Glomerular visceral epithelial cell (primary cell): ENCODE results near the gene ANKRD65.
"Not testable (repeated sequence)": the region's sequence is repeated elsewhere in the genome, so short reads cannot be mapped to it uniquely, and the experiment has no call there.

Experiments used
- DNase-seq: peaks from one replicate; pipeline ENCODE4 v3.0.0-alpha.2; 2016; ENCODE audit errors: extremely low spot score

The ANKRD65 gene

GRCh38 chr1:1397839-1398523 is 23.1 kb downstream of the ANKRD65 start:
- DNase-seq = no peak

DNA sequence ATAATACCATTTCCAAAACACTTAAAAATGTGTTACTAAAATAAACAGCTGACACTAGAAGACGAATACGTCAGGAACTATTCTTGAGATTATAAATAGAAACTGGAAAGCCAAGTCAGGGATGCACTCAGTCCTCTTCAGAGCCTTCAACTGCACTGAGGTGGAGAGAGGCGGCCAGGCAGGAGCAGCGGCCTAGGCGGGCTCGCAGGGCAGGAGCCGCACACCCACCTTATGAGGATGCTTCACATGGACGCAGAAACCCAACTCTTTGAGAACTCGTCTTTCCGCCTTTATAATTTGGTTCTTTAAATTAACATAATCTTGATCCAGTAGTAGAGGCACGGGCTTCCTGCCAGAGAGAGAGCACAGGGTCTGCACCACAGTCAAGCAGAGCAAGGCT is 25.9 kb downstream of the ANKRD65 start:
- no peak for DNase-seq

DNA sequence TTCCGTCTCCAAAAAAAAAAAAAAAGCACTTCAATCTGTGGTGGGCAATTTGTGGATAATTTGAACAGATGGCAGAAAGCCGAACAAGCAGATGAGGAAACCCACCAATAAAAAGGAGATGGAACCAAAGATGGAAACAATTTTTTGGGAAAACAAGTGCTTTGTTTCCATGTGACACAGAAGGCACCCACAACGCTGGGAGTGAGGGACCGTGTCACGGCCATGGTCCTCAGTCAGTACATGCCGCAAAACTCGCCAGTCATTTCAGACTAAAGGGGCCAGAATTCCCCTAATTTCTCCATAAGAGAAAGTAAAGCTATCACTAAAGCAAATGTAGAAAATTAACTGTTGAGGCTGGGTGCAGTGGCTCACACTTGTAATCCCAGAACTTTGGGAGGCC is 27.0 kb downstream of the ANKRD65 start:
- DNase-seq = no peak

DNA sequence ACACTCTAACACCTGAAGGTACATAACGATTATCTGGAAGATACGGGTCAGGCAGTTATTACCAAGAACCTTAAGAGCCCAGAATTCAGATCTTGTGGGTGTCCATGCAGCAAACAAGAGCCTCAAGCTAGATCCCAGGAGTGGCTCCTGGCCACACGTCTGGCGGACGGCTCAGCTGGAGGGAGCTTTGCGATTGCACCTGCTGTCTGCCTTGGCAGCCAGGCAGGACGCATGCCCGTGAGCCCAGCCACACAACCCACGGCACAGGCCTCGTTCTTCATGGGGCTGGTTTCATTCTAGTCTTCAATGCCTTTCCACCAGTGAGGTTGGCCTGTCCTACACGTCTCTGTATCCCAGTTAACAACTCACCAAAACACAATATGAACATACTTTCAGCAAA is 27.6 kb downstream of the ANKRD65 start:
- DNase-seq = no peak

DNA sequence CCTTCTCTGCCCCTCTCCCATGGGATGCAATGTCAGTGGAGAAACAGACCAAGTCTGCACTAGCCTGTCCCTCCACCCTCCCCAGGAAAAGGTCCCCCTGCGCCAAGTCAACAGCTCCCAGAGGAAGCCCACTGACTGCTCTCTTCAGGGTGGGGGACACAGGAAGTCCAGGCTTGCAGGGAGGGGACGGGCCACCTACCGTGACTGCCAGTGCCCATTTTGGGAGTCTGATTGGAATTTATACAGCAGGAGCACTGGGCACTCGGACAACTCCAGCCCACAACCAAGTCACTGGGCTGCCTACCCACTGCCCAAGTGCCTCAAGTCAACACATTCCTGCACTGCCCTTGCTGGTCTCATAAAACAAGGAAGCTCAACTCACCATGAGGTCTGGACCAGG is 28.1 kb downstream of the ANKRD65 start:
- no peak for DNase-seq

- no peak for DNase-seq
Observed at GRCh38 chr1:1391225-1391624, 29.9 kb downstream of the ANKRD65 start.

- DNase-seq = no peak
Observed at GRCh38 chr1:1390675-1391074, 30.4 kb downstream of the ANKRD65 start.

DNA sequence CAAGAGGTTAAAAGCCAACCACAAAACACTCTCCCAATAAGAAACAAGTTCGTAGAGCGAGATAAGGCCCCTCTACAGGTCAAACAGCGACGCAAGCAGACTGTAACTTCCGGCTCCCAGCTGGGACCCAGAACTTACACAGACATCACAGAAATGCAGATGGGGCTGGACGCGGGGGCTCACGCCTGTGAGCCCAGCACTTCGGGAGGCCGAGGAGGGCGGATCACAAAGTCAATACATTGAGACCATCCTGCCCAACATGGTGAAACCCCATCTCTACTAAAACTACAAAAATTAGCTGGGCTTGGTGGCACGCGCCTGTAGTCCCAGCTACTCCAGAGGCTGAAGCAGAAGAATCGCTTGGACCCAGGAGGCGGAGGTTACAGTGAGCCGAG is 33.0 kb downstream of the ANKRD65 start:
- no peak for DNase-seq

DNA sequence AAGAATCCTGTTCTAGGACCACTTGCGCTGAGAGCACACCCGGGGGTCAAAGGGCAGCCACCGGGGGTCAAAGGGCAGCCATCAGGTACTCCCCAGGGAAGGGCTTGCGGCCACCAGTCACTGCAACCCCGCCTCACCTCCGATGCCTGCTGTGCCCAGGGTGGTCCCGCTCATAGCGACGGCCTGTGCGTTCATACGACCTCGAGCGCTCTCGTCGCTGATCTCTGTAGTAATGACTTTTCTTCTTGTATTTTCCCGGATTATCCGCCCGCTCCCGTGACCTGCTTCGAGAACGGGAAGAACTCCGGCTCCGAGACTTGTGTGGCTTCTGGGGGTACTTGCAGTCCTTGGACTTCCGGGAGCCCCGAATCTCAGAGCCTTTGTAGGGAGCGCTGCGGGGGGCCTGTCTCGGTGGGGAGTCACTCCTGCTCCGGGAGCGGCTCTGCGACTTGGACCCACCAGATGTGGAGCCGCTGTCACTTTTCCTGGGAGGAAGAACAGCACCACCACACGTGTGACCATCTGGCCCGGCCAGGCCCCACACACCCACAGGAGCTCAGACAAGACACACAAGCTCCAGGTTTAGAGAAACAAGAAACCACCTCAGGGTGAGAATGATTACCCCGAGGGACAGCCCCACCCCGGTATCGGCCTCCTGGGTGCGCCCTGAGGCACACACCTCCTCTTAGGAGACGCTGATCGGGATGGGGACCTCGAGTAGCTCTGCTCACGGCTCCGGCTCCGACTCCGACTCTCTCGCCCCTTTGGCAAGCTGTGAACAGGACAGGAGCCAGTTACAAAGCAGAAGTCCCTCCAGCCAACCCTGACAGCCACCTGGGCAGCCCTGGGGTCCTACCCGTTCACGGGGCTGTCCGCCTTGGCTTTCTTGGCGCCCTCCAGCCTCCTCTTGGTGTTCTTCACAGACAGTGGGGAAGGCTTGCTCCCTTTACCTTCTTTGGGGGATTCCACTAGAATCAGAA is 33.7 kb downstream of the ANKRD65 start:
- no peak for DNase-seq

DNA sequence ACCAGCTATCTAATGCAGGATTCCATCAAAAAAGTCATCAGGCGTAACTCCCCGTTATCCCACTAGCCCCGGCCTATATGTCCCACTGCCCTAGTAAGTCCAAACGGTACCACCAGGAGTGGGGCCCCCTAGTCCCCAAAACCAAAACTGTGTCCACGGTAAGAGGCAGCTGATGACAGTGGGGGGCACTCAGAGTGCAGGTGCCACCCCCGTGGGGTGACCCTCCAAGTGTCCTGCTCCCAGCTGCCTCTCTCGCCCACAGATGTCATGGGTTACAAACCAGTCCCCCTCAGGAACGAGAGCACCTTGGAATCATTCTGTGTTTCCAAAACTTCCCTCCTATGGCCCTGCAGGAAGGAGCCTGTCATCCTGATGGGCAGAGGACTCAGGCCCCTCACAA is 35.1 kb downstream of the ANKRD65 start:
- DNase-seq = no peak

DNA sequence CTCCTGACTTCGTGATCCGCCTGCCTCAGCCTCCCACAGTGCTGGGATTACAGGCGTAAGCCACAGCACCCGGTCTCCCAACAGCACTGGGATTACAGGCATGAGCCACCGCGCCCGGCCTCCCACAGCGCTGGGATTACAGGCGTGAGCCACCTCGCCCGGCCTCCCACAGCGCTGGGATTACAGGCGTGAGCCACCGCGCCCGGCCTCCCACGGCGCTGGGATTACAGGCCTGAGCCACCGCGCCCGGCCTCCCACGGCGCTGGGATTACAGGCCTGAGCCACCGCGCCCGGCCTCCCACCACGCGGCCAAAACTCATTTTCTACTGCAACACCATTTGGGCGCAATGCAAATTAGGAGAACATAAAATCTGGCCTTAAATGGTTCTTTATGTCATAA is 35.7 kb downstream of the ANKRD65 start:
- DNase-seq = not testable (repeated sequence)

- no peak for DNase-seq
Observed at GRCh38 chr1:1381294-1381693, 39.8 kb downstream of the ANKRD65 start.

DNA sequence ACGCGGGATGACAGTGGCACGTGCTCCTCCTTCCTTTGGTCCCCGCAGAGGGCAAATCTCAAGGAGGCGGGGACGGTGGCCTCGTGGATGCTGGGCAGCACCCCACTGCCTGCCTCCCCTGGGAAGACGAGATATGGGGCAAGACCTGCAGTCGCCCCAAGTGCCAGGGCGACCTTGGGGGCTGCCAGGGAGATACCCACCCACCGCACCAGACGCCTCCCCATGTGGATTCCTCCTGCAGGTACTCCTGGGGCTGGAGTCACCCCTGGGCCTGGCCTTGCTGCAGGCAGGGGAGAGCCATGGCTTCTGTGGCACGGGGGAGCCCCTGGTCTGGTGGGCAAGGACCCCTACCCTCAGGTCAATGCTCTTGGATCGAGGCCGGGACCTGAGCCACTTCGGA is 40.2 kb downstream of the ANKRD65 start:
- DNase-seq = no peak

GRCh38 chr1:1377540-1378205 is 43.4 kb downstream of the ANKRD65 start:
- DNase-seq = no peak

GRCh38 chr1:1376551-1377226 is 44.4 kb downstream of the ANKRD65 start:
- DNase-seq = no peak

DNA sequence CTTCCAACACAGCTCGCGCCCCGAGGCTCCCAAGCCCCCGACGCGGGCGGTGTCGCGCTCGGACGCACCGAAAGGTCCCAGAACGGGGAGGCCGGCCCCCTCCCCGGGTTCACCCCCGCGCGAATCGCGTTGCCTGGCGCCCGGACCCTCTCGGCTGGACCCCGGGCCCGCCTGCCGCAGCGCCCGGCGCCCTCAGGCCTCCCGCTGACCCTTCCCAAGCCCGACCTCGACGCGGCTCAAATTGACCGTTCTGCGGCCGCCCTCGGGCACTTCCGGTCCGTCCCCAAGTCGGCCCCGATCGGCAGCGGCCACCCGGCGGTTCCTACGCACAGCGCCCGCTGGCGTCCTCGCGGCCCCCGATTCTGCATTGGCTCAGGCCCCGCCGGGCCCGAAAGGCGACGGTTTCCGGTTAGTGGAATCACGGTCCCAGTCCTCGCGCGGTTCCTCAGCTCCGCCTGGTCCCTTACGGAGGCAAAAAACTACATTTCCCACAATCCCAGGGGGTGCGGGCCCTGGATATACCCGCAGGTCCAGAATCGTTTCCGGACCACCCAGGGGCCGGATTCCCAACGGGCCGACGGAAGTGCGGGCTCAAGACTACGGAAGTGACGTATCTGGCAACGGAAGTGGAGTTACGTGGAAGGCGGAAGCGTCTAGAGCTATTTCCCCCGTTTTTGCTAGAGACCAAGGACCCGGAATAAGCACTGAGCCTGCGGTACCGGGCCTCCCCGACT is 46.0 kb downstream of the ANKRD65 start, which contains the start of gene AURKAIP1:
TSS of gene AURKAIP1 (minus strand) at position 279 of the 734 bp plus-strand sequence. CDS start 451 bp downstream, outside the sequence.
- DNase-seq = peak; percentile 100

DNA sequence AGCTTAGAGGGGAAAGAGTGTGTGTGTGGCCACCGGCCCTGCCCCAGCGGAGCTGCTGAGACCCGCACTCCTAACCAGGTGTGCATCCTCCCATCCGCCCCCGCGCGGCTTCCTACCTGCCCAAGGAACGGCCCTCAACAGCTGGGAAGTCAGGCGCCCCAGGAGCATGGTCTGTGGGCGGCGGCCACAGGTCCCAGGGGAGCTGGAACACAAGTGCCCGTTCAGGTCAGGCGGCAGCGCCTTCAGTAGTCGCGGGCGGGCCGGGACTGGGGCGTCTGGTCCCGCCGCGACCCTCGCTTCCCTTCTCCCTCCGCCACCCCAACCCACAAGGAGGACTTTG is 46.5 kb downstream of the ANKRD65 start:
- no peak for DNase-seq

DNA sequence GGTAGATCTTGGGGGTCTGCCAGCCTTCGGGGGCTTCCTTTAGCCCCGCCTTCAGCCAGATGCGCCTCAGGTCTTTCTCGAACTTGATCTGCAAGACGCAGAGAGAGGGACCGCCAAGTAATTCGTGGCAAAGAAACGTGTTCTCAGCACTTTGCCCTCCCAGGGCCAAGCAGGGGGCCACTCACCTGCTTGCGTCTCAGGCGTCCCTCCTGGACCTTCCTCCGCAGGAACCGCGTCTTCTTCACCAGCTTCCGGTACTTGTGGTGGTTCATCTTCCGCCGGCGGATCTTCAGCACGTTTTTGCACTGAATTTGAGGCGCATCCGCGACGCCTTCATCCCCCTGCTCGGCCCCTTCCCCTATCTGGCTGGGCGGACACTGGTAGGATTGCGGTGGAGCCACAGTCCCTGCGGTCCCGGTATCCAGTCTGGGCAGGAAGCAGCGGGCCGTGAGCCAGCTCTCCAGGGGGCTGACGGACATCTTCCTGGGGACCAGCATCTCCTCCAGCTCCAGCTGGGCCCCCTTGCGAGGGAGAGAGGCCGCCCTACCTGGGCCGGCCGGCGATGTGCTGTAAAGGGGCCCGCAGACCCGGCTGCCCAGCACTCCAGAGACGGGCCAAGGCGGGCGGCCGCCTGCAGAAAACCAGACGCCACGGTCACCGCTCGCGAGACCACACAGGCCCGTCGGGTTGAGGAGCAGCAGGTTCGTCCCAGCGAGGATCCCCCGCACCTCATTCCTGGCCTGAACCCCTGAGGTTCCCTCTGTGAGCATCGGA is 47.1 kb downstream of the ANKRD65 start:
- DNase-seq = no peak

GRCh38 chr1:1373051-1373814 is 47.8 kb downstream of the ANKRD65 start:
- no peak for DNase-seq
